NCI-H446 treated with DMSO at 0.1 percent for 48 hours (cell line): ENCODE data around the gene MON1B.
"Not testable (repeated sequence)": the region's sequence is repeated elsewhere in the genome, so short reads cannot be mapped to it uniquely, and the experiment has no call there.

Experiments
- DNase-seq: peaks from one replicate; lab custom pipeline; 2025; lab: John Stamatoyannopoulos, UW

The MON1B gene

GRCh38 chr16:77197747-77198146 lies 6.8 kb downstream of the MON1B start:
- no peak for DNase-seq

GRCh38 chr16:77199211-77199610 lies 8.2 kb downstream of the MON1B start, which contains the start of gene SYCE1L:
Gene SYCE1L (plus strand): TSS chr16:77199408. CDS start chr16:77199452, 44 bp downstream.
- no peak for DNase-seq

GRCh38 chr16:77206533-77206932 lies 15.5 kb downstream of the MON1B start:
- no peak for DNase-seq

GRCh38 chr16:77207030-77207429 lies 16.0 kb downstream of the MON1B start:
- DNase-seq, result no peak

- DNase-seq, result no peak
These were observed 17.4 kb downstream of the MON1B start for GRCh38 chr16:77208382-77208781.

- peak; percentile 64 for DNase-seq
These were observed 21.1 kb downstream of the MON1B start for GRCh38 chr16:77211880-77212740.

DNA sequence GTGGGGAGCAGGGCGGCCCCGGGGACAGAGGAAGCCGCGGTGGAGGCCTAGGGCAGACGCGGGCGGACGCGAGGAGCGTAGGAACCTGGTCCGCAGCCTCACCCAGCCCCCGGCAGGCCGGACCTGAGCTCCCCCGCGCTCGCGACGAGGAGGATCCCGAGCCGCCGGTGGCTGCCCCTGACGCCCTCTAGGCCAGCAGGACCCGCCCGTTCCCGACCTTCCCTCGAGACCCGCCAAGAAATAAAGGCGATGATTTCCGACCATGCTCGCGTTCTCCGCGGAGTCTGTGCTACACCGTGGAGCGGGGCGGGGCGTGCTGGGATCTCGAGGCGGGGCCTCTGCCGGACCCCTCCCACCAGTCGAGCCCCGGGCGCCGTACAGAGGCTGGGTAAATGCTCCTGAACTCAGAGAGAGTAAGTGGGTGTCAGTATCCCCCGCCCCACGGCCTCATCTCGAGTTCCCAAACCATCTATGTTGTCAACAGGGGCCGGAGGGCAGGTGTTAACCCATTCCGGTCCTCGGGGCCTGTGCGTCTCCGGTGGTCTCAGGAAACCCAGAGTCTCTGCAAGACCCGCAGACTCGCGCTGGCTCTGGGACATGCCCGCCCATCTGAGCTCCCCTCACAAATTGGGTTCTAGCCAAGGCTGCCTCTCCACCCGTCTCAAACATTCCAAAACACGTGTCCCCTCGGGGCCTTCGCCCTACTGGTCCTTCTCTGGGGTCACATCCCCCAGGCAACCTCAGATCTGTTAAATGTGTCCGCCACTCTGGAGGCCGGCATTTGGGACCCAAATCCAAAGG lies 22.0 kb downstream of the MON1B start:
- DNase-seq, result peak; percentile 33

- DNase-seq, result peak; percentile 88
These were observed 22.6 kb downstream of the MON1B start for GRCh38 chr16:77213542-77214106.

- no peak for DNase-seq
These were observed 23.6 kb downstream of the MON1B start for GRCh38 chr16:77214411-77215138.

DNA sequence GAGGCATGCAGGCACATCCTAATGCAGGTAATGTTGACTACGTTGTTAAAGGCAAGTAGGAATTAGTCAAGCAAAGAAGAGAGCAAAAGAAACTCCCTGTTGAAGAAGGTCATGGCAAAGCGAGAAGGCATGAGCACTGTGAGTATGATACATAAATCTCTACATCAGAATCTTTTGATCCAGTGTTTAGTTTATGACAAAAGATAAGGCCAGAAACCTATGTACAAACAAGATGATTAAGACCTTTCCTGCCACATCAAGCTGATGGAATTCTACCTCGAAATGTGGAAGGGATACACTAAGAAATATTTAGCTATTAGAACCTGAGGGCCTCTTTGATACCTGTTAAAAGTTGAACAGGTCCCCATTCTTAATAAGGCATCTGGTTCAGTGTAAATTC lies 28.4 kb downstream of the MON1B start:
- no peak for DNase-seq

GRCh38 chr16:77220427-77220826 lies 29.4 kb downstream of the MON1B start:
- DNase-seq, result no peak

DNA sequence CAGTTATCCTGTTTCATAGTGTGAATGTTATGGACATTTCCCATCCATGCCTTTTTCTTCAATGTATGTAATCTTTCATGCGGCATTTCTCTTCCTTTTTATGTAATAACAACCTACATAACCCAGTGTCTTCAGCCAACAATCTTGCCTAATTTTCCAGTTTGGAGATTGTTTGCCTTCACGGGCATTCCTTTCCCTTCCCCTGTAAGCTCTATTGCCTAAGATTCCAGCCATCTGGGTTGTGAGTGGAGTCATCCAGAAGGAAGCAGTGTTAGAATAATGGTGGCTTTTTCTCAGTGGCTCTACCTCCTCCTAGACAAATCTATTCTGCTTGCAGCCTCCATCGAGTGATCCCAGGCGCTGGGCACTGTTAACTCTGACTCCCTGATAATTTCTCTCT lies 30.5 kb downstream of the MON1B start:
- no peak for DNase-seq

DNA sequence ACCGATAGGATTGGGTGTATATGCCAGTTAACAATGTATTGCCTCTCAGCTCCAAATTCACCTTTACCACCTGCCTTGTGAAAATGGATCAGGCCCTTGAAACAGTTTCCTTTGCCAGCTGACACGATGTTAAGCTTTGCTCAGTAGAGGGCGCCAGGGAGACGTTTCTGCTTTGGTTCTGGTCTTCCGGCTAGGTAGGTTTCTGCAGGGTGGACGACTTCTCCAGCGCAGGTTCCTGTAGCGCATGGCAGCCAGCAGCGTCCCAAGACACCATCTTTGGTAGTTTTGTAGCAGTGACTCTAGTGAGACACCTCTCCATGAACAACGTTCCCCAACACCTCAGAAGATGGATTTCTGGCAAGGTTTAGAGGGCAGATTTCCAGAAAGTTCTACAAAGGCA lies 32.2 kb downstream of the MON1B start:
- DNase-seq, result no peak

DNA sequence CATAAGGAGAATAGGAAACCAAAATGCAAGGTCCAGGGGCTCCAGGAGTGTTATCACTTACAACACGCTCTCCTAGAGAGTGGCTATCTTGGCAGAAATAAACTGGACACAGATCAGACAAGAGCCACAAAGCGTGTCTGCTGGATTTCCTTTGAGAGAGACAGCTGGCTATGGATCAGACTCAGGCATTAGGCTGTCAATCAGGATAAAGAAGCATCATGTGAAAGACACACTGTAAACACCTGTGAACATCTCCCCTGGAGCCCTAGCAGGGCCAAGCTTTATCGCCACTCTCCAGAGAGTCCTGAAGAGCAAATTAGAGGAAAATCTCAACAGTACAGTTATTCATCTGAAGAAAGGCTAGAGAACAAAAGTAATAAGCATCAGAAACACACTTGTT lies 34.2 kb downstream of the MON1B start:
- DNase-seq, result no peak

- DNase-seq, result no peak
These were observed 36.8 kb downstream of the MON1B start for GRCh38 chr16:77227745-77228144.

DNA sequence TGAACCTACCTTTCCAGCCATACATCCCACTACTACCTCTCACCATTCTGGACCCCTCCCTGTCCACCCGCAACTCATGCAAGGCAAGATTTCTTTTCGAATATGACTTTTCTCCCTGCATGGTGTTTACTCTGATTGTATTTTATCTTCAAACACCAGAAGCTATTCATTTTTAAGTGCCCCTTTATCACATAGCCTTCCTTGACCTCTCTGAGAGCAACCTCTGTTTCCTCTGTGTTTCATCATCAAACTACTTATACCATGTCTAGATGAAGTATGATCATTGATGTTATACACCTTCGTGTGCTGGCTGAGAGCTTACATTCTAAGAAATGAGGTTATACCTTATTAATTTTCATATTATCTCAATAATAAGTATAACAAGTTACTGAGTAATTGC lies 40.1 kb downstream of the MON1B start:
- no peak for DNase-seq

DNA sequence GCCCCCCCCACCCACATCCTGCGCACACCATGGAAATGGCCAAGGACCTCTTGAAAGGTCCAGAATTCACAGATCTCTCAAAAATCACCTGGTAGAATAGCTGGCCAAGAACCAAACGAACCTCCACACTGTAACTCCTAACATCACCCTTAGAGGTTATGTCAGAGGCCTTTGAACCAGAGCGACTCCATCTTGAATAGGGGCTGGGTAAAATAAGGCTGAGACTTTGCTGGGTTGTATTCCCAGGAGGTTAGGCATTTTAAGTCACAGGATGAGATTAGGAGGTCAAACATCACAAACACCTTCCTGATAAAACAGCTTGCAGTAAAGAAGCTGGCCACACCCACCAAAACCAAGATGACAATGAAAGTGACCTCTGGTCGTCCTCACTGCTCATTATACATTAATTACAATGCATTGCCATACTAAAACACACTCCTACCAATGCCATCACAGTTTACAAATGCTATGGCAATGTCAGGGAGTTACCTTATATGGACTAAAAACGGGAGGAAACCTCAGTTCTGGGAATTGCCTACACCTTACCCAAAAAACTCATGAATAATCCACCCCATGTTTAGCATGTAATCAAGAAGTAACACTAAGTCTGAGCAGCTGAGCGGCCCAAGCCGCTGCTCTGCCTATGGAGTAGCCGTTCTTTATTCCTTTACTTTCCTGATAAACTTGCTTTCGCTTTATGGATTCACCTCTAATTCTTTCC lies 43.0 kb downstream of the MON1B start:
- DNase-seq, result no peak

GRCh38 chr16:77234611-77235010 lies 43.6 kb downstream of the MON1B start:
- DNase-seq, result no peak

GRCh38 chr16:77236063-77236511 lies 45.1 kb downstream of the MON1B start:
- no peak for DNase-seq

- no peak for DNase-seq
These were observed 47.6 kb downstream of the MON1B start for GRCh38 chr16:77238593-77238992.

DNA sequence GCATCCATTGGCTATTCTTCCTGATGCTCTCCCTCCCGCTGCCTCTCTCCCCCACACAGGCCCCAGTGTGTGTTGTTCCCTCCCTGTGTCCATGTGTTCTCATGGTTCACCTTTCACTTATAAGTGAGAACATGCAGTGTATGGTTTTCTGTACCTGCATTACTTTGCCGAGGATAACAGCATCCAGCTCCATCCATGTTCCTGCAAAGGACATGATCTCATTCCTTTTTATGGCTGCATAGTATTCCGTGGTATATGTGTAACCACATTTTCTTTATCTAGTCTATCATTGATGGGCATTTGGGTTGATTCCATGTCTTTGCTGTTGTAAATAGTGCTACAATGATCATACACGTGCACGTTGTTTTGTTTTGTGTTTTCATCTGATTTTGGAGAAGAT lies 51.5 kb downstream of the MON1B start:
- not testable (repeated sequence) for DNase-seq
